Thoracic aorta (tissue), 2 donors: Measurements from ENCODE around the gene RARRES1. TPM values are rescaled to one million over a fixed set of nuclear protein-coding genes. Genes with fewer than 3 reads are reported as not detected.

Experiments
- ATAC-seq: fragments of 150-250 bp; one replicate; pipeline ENCODE4 v1.8.0; 2017; ENCODE audit warnings: low read depth; ENCODE audit not compliant: insufficient number of reproducible peaks, low FRiP score
- DNase-seq: peaks from one replicate; pipeline ENCODE4 v3.0.0-alpha.2; 2020; ENCODE audit warnings: low spot score
- H3K27ac ChIP-seq, 2 donors: fragments of 200-600 bp; sonication (generic); 1 replicate in 1 of 2; 2 replicates in 1 of 2; pipeline ENCODE4 v1.5.1; 2016; ENCODE audit warnings: mild to moderate bottlenecking in 2 of 2, moderate library complexity in 2 of 2
- H3K27me3 ChIP-seq: fragments of 200-600 bp; sonication (generic); replicated peaks from 2 replicates; pipeline ENCODE4 v1.6.0; 2016; ENCODE audit warnings: mild to moderate bottlenecking; ENCODE audit not compliant: insufficient read depth
- H3K36me3 ChIP-seq: fragments of 200-600 bp; sonication (generic); one replicate; pipeline ENCODE4 v1.5.1; 2016
- H3K4me1 ChIP-seq, 2 donors: fragments of 200-600 bp; sonication (generic); 1 replicate in 1 of 2; 2 replicates in 1 of 2; pipeline versions ENCODE4 v1.5.1 to v1.6.0; 2016; ENCODE audit warnings: low read depth in 2 of 2, mild to moderate bottlenecking in 1 of 2; ENCODE audit not compliant: control insufficient read depth in 1 of 2
- H3K4me3 ChIP-seq: fragments of 200-600 bp; sonication (generic); 2 replicates; pipeline ENCODE4 v1.5.1; 2016; ENCODE audit warnings: mild to moderate bottlenecking
- H3K9me3 ChIP-seq: fragments of 200-600 bp; sonication (generic); 2 replicates; pipeline ENCODE4 v1.5.1; 2016
- total RNA-seq, 2 donors: library from RNA; depleted of rRNA; stranded (reverse); fragments of >200 nt; gene quantifications; one replicate each; pipeline versions ENCODE4 v1.1.0 to v1.2.3, GENCODE V29; 2016
- TF ChIP-seq, protein P1 (sequence below): fragments of 200-600 bp; sonication (generic); IDR thresholded peaks from one replicate; pipeline ENCODE4 v1.5.1; 2019; ENCODE audit warnings: antibody characterized with exemption

RARRES1 gene
- total RNA-seq, 2 donors from 2014 or later: 9.3 to 63.8 TPM

DNA sequence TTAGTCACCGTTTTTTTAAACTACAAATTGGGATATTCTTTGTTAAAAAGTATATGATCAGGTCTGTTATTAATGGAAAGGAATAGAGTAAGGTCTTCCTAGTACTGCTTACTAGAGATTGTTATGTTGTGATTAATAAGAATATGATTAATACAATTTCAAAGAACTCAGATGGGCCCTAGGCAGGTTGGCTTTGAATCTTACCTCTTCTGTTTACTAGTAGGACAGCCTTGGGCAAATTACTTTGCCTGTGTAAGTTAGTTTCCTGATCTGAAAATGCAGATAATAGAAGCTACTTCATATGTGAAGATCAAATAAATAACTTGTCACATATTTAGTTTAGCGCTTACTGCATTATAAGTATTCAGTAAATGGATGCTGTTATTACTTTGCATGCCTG is 81.1 kb downstream of the RARRES1 start:
- no peak for DNase-seq
- TF ChIP-seq, protein P1, sequence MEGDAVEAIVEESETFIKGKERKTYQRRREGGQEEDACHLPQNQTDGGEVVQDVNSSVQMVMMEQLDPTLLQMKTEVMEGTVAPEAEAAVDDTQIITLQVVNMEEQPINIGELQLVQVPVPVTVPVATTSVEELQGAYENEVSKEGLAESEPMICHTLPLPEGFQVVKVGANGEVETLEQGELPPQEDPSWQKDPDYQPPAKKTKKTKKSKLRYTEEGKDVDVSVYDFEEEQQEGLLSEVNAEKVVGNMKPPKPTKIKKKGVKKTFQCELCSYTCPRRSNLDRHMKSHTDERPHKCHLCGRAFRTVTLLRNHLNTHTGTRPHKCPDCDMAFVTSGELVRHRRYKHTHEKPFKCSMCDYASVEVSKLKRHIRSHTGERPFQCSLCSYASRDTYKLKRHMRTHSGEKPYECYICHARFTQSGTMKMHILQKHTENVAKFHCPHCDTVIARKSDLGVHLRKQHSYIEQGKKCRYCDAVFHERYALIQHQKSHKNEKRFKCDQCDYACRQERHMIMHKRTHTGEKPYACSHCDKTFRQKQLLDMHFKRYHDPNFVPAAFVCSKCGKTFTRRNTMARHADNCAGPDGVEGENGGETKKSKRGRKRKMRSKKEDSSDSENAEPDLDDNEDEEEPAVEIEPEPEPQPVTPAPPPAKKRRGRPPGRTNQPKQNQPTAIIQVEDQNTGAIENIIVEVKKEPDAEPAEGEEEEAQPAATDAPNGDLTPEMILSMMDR: no peak
- ATAC-seq: no peak
- Histone ChIP-seq H3K36me3 (peaks cover 31% of the 10 kb centered on the region), H3K27ac (no peak overlapping the region), H3K4me1 (no peaks in the 10 kb centered on the region), H3K27me3 (no peaks in the 10 kb centered on the region), H3K4me3 (no peak overlapping the region), H3K9me3 (no peaks in the 10 kb centered on the region)

DNA sequence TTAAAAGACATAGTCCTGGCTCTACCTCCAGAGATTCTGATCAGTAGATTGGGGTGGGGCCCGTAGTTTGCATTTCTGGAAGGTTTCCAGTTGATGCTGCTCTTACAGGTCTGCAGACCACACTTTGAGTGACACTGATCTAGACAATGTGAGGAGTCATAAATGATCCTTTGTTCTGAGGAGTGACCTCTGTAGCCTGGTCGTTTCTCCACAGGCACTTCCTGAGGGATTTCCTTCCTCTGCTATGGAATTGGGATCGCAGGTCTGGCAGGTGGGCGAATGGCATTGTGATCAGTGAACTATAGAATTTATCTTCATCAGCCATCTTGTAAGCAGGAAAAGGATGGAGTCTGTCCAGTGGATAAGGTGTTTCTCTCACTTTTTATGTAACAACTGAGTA is 82.5 kb downstream of the RARRES1 start:
- ATAC-seq (no peak), DNase-seq (no peak)
- Histone ChIP-seq H3K36me3 (peaks cover 25% of the 10 kb centered on the region), H3K9me3 (no peaks in the 10 kb centered on the region), H3K27ac (no peak overlapping the region), H3K27me3 (no peaks in the 10 kb centered on the region), H3K4me3 (no peak overlapping the region), H3K4me1 (peaks cover 11 to 13% of the 10 kb centered on the region in 2 donors)
- TF ChIP-seq, protein P1: no peak

Other genes starting within 250 kb of the RARRES1 start
- 10 to 100 TPM; 10.7 to 12.8 TPM for gene MLF1, start 161.3 kb downstream of the RARRES1 start, total RNA-seq
- 10 to 100 TPM; 20.0 to 87.1 TPM for gene GFM1, start 87.9 kb downstream of the RARRES1 start, total RNA-seq
- 10 to 100 TPM; 14.9 to 32.2 TPM for gene LXN, start 59.8 kb downstream of the RARRES1 start, total RNA-seq
- 100 to 1,000 TPM; 114 to 128 TPM for gene MFSD1, start 69.6 kb upstream of the RARRES1 start, total RNA-seq